HEK293 (cell line): ENCODE results near the gene OR10H4.

ENCODE experiments used
- CTCF ChIA-PET: fragments of 350-600 bp; formaldehyde crosslinking; extraction: SDS; loops from one replicate; lab custom pipeline; 2021; ENCODE audit warnings: antibody characterized with exemption; lab: Yijun Ruan, JAX
- POLR2A ChIA-PET: fragments of 300-600 bp; formaldehyde crosslinking; extraction: SDS; loops from one replicate; lab custom pipeline; 2020; ENCODE audit warnings: antibody characterized with exemption, inconsistent platforms; lab: Yijun Ruan, JAX
- H3K27ac ChIP-seq: fragments of 200-500 bp; sonication (Bioruptor generic); 2 replicates; pipeline ENCODE4 v1.5.1; 2014; ENCODE audit warnings: low read depth, low read length, control low read depth, inconsistent platforms; ENCODE audit errors: extremely low read depth
- H3K36me3 ChIP-seq, 2 experiments: fragments of 200-500 bp in 1 of 2; sonication (Bioruptor generic) in 1 of 2; 1 replicate in 1 of 2; 2 replicates in 1 of 2; pipeline ENCODE4 v1.5.1; 2014 to 2017; ENCODE audit warnings: inconsistent platforms in 2 of 2, low read length in 2 of 2; ENCODE audit not compliant: control insufficient read depth in 2 of 2, insufficient read depth in 1 of 2
- H3K4me1 ChIP-seq: fragments of 200-500 bp; sonication (Bioruptor generic); 2 replicates; pipeline ENCODE4 v1.5.1; 2014; ENCODE audit warnings: mild to moderate bottlenecking, low read length, inconsistent platforms; ENCODE audit not compliant: control insufficient read depth, insufficient read depth
- H3K4me3 ChIP-seq: 2 replicates; pipeline ENCODE4 v1.5.1; 2011; ENCODE audit warnings: low read depth, mild to moderate bottlenecking, control low read depth, low read length, moderate library complexity
- H3K9me3 ChIP-seq: fragments of 200-500 bp; sonication (Bioruptor generic); 2 replicates; pipeline ENCODE4 v1.5.1; 2014; ENCODE audit warnings: low read depth, low read length, inconsistent platforms; ENCODE audit not compliant: control insufficient read depth, insufficient read depth
- ZBTB17 ChIP-seq: fragments of 450-650 bp; formaldehyde crosslinking; IDR thresholded peaks from 2 replicates; pipeline ENCODE4 v1.5.1; 2016; ENCODE audit warnings: missing biosample characterization, missing genetic modification characterization

The OR10H4 gene

DNA sequence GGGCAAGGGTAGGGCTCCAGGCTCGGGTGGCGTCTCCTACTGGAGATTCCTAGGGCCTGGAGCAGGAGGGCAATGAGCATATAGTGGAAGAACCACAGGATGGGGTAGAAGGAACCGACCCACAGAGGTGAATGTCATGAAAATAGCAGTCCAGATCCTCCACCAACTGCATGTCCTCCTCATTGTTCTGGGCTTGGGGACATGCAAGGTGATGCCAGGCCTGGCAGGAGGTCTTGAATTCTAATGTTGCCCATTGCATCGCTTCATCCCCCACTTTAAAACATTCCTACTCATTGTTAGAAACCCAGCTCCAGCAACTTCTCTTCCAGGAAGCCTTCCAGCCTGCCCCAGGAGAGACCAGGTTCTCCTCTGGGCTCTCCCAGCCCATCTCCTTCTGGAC lies 49.4 kb downstream of the OR10H4 start:
- no peaks in the 10 kb centered on the region for H3K36me3 ChIP-seq
- TF ChIP-seq ZBTB17 (tag by site-specific recombination) = no peak
- no peak overlapping the region for H3K4me3 ChIP-seq
- CTCF ChIA-PET = no interaction called here
- no peaks in the 10 kb centered on the region for H3K9me3 ChIP-seq
- POLR2A ChIA-PET = no interaction called here
- no peak overlapping the region for H3K27ac ChIP-seq
- no peaks in the 10 kb centered on the region for H3K4me1 ChIP-seq
